HEK293 (cell line): Measurements from ENCODE around the gene COA8.

ENCODE experiments used
- IKZF3 ChIP-seq: fragments of 450-650 bp; IDR thresholded peaks from 2 replicates; pipeline ENCODE4 v1.5.0; 2018; ENCODE audit warnings: missing biosample characterization, mild to moderate bottlenecking, missing genetic modification characterization, moderate library complexity
- KLF16 ChIP-seq: fragments of 450-650 bp; formaldehyde crosslinking; IDR thresholded peaks from 2 replicates; pipeline ENCODE4 v1.5.1; 2017; ENCODE audit warnings: missing biosample characterization, missing genetic modification characterization
- KLF8 ChIP-seq: fragments of 450-650 bp; formaldehyde crosslinking; IDR thresholded peaks from 2 replicates; pipeline ENCODE4 v1.5.1; 2016; ENCODE audit warnings: missing biosample characterization, missing genetic modification characterization
- PATZ1 ChIP-seq: fragments of 450-650 bp; formaldehyde crosslinking; IDR thresholded peaks from 2 replicates; pipeline ENCODE4 v1.5.1; 2016; ENCODE audit warnings: missing biosample characterization, missing genetic modification characterization
- PRDM10 ChIP-seq: fragments of 450-650 bp; formaldehyde crosslinking; IDR thresholded peaks from 2 replicates; pipeline ENCODE4 v1.5.1; 2016; ENCODE audit warnings: missing biosample characterization, missing genetic modification characterization
- REST ChIP-seq: fragments of 450-650 bp; formaldehyde crosslinking; IDR thresholded peaks from 2 replicates; pipeline ENCODE4 v1.5.1; 2016; ENCODE audit warnings: missing biosample characterization, missing genetic modification characterization
- SP2 ChIP-seq: fragments of 450-650 bp; formaldehyde crosslinking; IDR thresholded peaks from 2 replicates; pipeline ENCODE4 v1.5.1; 2016; ENCODE audit warnings: missing biosample characterization, missing genetic modification characterization
- ZBTB17 ChIP-seq: fragments of 450-650 bp; formaldehyde crosslinking; IDR thresholded peaks from 2 replicates; pipeline ENCODE4 v1.5.1; 2016; ENCODE audit warnings: missing biosample characterization, missing genetic modification characterization
- ZBTB49 ChIP-seq: fragments of 450-650 bp; formaldehyde crosslinking; IDR thresholded peaks from 2 replicates; pipeline ENCODE4 v1.5.1; 2016; ENCODE audit warnings: missing biosample characterization, missing genetic modification characterization, low read depth
- ZFHX2 ChIP-seq: fragments of 450-650 bp; formaldehyde crosslinking; conservative IDR thresholded peaks from 2 replicates; pipeline ENCODE4 v1.5.1; 2016; ENCODE audit warnings: missing biosample characterization, missing genetic modification characterization
- ZNF26 ChIP-seq: fragments of 450-650 bp; formaldehyde crosslinking; IDR thresholded peaks from 2 replicates; pipeline ENCODE4 v1.5.1; 2016; ENCODE audit warnings: missing biosample characterization, missing genetic modification characterization
- ZNF280C ChIP-seq: fragments of 450-650 bp; formaldehyde crosslinking; IDR thresholded peaks from 2 replicates; pipeline ENCODE4 v1.5.1; 2016; ENCODE audit warnings: missing biosample characterization, missing genetic modification characterization
- ZNF341 ChIP-seq: fragments of 450-650 bp; formaldehyde crosslinking; IDR thresholded peaks from 2 replicates; pipeline ENCODE4; 2016; ENCODE audit warnings: low read depth, missing biosample characterization, missing genetic modification characterization
- ZNF362 ChIP-seq: fragments of 450-650 bp; formaldehyde crosslinking; IDR thresholded peaks from 2 replicates; pipeline ENCODE4 v1.5.1; 2016; ENCODE audit warnings: missing biosample characterization, missing genetic modification characterization
- ZNF391 ChIP-seq: fragments of 450-650 bp; formaldehyde crosslinking; IDR thresholded peaks from 2 replicates; pipeline ENCODE4 v1.5.1; 2016; ENCODE audit warnings: low read depth, missing biosample characterization, missing genetic modification characterization, borderline replicate concordance
- ZNF558 ChIP-seq: fragments of 450-650 bp; formaldehyde crosslinking; IDR thresholded peaks from 2 replicates; pipeline ENCODE4 v1.5.1; 2016; ENCODE audit warnings: missing biosample characterization, missing genetic modification characterization
- ZNF585B ChIP-seq: fragments of 450-650 bp; formaldehyde crosslinking; IDR thresholded peaks from 2 replicates; pipeline ENCODE4 v1.5.1; 2016; ENCODE audit warnings: missing biosample characterization, missing genetic modification characterization
- ZNF670 ChIP-seq: fragments of 450-650 bp; formaldehyde crosslinking; IDR thresholded peaks from 2 replicates; pipeline ENCODE4 v1.5.1; 2016; ENCODE audit warnings: missing biosample characterization, missing genetic modification characterization, low read depth
- ZNF843 ChIP-seq: fragments of 450-650 bp; formaldehyde crosslinking; IDR thresholded peaks from 2 replicates; pipeline ENCODE4 v1.5.1; 2016; ENCODE audit warnings: missing biosample characterization, missing genetic modification characterization
- ZSCAN30 ChIP-seq: fragments of 450-650 bp; IDR thresholded peaks from 2 replicates; pipeline ENCODE4 v1.5.1; 2018; ENCODE audit warnings: missing biosample characterization, mild to moderate bottlenecking, missing genetic modification characterization, moderate library complexity

The COA8 gene

GRCh38 chr14:103518422-103519042 lies 44.2 kb upstream of the COA8 start (continued):
- no peak for TF ChIP-seq ZNF280C
- peak; percentile 53; the same call in 1 of the 2 replicates for TF ChIP-seq ZNF391 (tag by site-specific recombination)
- TF ChIP-seq ZNF843 = 0 out of 2 replicates have a peak, but pooled peaks have one; percentile 43
- peak; percentile 64; the same call in 1 of the 2 replicates for TF ChIP-seq ZSCAN30 (tag by site-specific recombination)
- peak; percentile 55 for TF ChIP-seq KLF8
- TF ChIP-seq ZNF585B (tag by site-specific recombination) = no peak
- no peak for TF ChIP-seq ZNF362 (tag by site-specific recombination)
- peak; percentile 70 for TF ChIP-seq KLF16
- peak; percentile 87 for TF ChIP-seq IKZF3
- no peak for TF ChIP-seq SP2 (tag by site-specific recombination)
- no peak for TF ChIP-seq ZFHX2 (tag by site-specific recombination)
- TF ChIP-seq ZNF341 = peak; percentile 93
- TF ChIP-seq REST (tag by site-specific recombination) = 0 out of 2 replicates have a peak, but pooled peaks have one; percentile 24
- no peak for TF ChIP-seq ZNF26 (tag by site-specific recombination)
- peak; percentile 99 for TF ChIP-seq PATZ1 (tag by site-specific recombination)
- TF ChIP-seq PRDM10 (tag by site-specific recombination) = peak; percentile 93
- TF ChIP-seq ZBTB17 = no peak
- no peak for TF ChIP-seq ZBTB49 (tag by site-specific recombination)
- no peak for TF ChIP-seq ZNF670
- no peak for TF ChIP-seq ZNF558 (tag by site-specific recombination)
